ENCODE data around the gene ZBTB44.

ZBTB44 gene

DNA sequence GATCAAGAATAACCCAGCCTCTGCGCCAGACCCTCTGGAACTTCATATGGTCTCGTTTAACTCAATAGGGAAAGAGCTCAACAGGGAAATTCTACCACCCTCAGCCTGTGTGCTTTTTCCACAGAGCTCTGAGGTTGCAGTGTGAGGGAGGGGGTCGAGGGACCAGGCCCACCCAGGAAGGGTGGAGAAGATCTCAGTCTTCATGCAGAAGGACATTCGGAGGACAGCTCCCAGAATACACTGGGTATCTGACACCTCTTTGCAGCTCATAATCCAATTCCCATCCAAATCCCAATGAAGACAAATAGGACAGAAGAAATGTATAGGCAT lies 98.5 kb downstream of the ZBTB44 start:
- Histone ChIP-seq H3K4me1 (ENCODE audit: insufficient read depth, poor library complexity, severe bottlenecking) (no peaks in the 10 kb centered on the region), H3K36me3 (ENCODE audit: low read depth) (no peaks in the 10 kb centered on the region), H3K27ac (ENCODE audit: poor library complexity, severe bottlenecking) (no peak overlapping the region), H3K27me3 (ENCODE audit: insufficient read depth, poor library complexity, severe bottlenecking) (no peaks in the 10 kb centered on the region), H3K9me3 (ENCODE audit: severe bottlenecking) (no peaks in the 10 kb centered on the region), H3K4me3 (ENCODE audit: severe bottlenecking) (no peak overlapping the region)
- ATAC-seq (ENCODE audit: low read depth) = no peak
- TF ChIP-seq, protein P1, sequence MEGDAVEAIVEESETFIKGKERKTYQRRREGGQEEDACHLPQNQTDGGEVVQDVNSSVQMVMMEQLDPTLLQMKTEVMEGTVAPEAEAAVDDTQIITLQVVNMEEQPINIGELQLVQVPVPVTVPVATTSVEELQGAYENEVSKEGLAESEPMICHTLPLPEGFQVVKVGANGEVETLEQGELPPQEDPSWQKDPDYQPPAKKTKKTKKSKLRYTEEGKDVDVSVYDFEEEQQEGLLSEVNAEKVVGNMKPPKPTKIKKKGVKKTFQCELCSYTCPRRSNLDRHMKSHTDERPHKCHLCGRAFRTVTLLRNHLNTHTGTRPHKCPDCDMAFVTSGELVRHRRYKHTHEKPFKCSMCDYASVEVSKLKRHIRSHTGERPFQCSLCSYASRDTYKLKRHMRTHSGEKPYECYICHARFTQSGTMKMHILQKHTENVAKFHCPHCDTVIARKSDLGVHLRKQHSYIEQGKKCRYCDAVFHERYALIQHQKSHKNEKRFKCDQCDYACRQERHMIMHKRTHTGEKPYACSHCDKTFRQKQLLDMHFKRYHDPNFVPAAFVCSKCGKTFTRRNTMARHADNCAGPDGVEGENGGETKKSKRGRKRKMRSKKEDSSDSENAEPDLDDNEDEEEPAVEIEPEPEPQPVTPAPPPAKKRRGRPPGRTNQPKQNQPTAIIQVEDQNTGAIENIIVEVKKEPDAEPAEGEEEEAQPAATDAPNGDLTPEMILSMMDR (IDR thresholded peaks at IDR 0.05; ENCODE audit: poor library complexity, severe bottlenecking) = no peak
- DNase-seq (ENCODE audit: low spot score) = no peak

DNA sequence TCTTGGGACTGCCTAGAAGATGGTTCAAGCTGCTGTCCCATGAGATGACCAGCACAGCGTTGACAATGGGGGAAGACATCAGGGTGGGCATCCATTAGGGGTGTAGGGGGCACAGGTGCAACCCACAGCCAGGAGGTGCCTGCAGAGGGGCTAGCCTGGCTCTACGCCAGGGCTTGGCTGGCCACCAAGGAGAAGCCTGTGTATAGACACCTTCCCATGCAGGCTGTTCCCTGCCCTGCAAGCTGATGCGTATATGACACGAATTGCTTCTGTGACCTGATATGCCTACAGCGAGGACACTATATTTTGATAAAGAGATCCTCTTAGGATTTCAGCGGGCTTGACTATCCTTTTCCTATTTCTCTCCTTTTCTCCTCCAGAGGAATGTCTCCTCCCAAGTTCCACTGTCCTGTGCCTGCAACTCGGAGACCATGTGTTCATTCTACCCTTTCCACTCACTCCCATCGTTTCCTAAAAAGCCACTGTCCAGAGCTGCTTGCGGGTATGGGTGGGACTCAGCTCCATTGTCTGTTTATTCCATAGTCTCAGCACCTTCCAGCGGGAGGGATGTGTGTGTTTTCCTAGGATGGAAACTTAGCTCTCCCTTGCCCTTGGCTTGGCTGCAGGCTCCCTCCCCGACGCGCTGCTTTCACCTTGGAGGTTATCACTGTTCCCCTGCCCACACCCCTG lies 99.0 kb downstream of the ZBTB44 start:
- H3K27me3 ChIP-seq (ENCODE audit: insufficient read depth, poor library complexity, severe bottlenecking) = no peaks in the 10 kb centered on the region
- ATAC-seq (ENCODE audit: low read depth) (no peak), DNase-seq (ENCODE audit: low spot score) (no peak)
- H3K9me3 ChIP-seq (ENCODE audit: severe bottlenecking) = no peaks in the 10 kb centered on the region
- TF ChIP-seq, protein P1 (IDR thresholded peaks at IDR 0.05; ENCODE audit: poor library complexity, severe bottlenecking) = no peak
- H3K27ac ChIP-seq (ENCODE audit: poor library complexity, severe bottlenecking) = no peak overlapping the region
- no peaks in the 10 kb centered on the region for H3K36me3 ChIP-seq (ENCODE audit: low read depth)
- H3K4me1 ChIP-seq (ENCODE audit: insufficient read depth, poor library complexity, severe bottlenecking) = no peaks in the 10 kb centered on the region
- H3K4me3 ChIP-seq (ENCODE audit: severe bottlenecking) = no peak overlapping the region

DNA sequence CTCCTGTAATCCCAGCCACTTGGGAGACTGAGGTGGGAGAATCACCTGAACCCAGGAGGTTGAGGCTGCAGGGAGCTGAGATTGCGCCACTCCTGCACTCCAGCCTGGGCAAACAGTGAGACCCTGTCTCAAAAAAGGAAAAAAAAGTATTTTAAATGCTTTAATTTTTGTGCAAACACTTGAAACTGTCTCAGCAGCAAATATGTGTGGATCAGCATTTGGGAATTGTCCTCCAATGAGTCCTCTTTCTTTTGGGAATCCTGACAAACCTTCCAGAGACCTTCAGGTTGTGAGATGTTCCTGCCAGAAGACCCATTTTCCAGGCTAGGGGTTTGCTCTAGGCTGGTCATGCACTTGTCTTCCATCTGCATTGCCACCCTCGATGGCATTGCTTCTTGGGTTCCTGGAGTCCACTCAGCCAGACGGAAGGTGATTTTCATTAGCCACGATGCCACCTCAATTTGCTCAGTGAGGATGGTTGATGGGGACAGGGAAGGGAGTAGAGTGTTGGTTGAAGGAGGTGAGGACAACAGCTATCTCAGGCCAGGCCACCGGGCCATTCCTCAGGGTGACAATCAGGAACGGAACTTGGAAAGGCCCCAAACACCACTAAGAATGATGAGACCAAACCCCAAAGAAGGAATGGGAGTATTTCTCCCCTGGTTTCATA lies 99.7 kb downstream of the ZBTB44 start:
- H3K4me3 ChIP-seq (ENCODE audit: severe bottlenecking) = no peak overlapping the region
- no peak for ATAC-seq (ENCODE audit: low read depth)
- TF ChIP-seq, protein P1 (IDR thresholded peaks at IDR 0.05; ENCODE audit: poor library complexity, severe bottlenecking) = no peak

DNA sequence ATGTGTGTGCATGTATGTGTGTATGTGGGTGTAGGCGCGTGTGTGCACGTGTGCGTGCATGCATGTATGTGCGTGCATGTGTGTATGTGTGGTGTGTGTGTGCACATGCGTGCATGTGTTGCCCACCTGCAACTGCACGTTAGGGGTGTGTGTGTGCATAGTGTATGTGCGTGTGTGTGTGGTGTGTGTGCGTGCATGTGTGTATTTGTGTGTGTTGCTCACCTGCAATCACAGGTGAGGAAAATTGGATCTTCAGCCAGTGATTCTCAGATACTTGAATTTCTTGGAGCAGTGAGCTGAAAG lies 100.8 kb downstream of the ZBTB44 start:
- peak; percentile 14 for DNase-seq (ENCODE audit: low spot score)
- no peak for ATAC-seq (ENCODE audit: low read depth)
- TF ChIP-seq, protein P1 (IDR thresholded peaks at IDR 0.05; ENCODE audit: poor library complexity, severe bottlenecking) = no peak

More for the DNA sequence above, 99.7 kb downstream of the ZBTB44 start:
- no peaks in the 10 kb centered on the region for H3K27me3 ChIP-seq (ENCODE audit: insufficient read depth, poor library complexity, severe bottlenecking)
- H3K9me3 ChIP-seq (ENCODE audit: severe bottlenecking) = no peaks in the 10 kb centered on the region
- DNase-seq (ENCODE audit: low spot score) = no peak
- no peaks in the 10 kb centered on the region for H3K36me3 ChIP-seq (ENCODE audit: low read depth)
- H3K27ac ChIP-seq (ENCODE audit: poor library complexity, severe bottlenecking) = no peak overlapping the region
- no peaks in the 10 kb centered on the region for H3K4me1 ChIP-seq (ENCODE audit: insufficient read depth, poor library complexity, severe bottlenecking)

More for the DNA sequence above, 100.8 kb downstream of the ZBTB44 start:
- no peaks in the 10 kb centered on the region for H3K4me1 ChIP-seq (ENCODE audit: insufficient read depth, poor library complexity, severe bottlenecking)
- no peaks in the 10 kb centered on the region for H3K36me3 ChIP-seq (ENCODE audit: low read depth)
- H3K9me3 ChIP-seq (ENCODE audit: severe bottlenecking) = no peaks in the 10 kb centered on the region
- no peak overlapping the region for H3K27ac ChIP-seq (ENCODE audit: poor library complexity, severe bottlenecking)
- H3K27me3 ChIP-seq (ENCODE audit: insufficient read depth, poor library complexity, severe bottlenecking) = no peaks in the 10 kb centered on the region
- no peak overlapping the region for H3K4me3 ChIP-seq (ENCODE audit: severe bottlenecking)
